HG02763 (cell line): ENCODE results near the gene WDR77.

ENCODE experiments used
- ATAC-seq: cut with Tn5 transposase; IDR thresholded peaks from one replicate; pipeline ENCODE4 v1.9.1; 2021; ENCODE audit warnings: mild to moderate bottlenecking, moderate library complexity; ENCODE audit not compliant: unreplicated experiment

The WDR77 gene

GRCh38 chr1:111470596-111470995, 21.5 kb upstream of the WDR77 start:
- ATAC-seq, result no peak

GRCh38 chr1:111469539-111469938, 20.5 kb upstream of the WDR77 start:
- no peak for ATAC-seq

DNA sequence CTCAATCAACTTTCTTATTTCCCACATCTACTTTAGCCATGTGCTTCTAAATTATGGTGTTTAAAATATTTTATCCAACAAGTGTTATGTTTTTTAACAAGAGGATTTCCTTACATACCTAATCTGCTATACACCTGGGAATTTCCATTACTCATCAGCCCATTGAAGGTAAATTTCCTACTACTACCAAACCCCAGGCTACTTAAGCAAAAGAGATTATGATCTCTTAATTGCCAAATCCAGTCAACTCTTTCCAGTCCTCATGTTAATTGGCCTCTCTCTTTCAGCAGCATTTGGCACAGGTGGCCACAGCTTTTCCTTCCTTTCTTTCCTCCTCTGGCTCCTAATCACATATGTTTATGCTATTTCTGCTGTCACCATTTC, 19.7 kb upstream of the WDR77 start:
- no peak for ATAC-seq

DNA sequence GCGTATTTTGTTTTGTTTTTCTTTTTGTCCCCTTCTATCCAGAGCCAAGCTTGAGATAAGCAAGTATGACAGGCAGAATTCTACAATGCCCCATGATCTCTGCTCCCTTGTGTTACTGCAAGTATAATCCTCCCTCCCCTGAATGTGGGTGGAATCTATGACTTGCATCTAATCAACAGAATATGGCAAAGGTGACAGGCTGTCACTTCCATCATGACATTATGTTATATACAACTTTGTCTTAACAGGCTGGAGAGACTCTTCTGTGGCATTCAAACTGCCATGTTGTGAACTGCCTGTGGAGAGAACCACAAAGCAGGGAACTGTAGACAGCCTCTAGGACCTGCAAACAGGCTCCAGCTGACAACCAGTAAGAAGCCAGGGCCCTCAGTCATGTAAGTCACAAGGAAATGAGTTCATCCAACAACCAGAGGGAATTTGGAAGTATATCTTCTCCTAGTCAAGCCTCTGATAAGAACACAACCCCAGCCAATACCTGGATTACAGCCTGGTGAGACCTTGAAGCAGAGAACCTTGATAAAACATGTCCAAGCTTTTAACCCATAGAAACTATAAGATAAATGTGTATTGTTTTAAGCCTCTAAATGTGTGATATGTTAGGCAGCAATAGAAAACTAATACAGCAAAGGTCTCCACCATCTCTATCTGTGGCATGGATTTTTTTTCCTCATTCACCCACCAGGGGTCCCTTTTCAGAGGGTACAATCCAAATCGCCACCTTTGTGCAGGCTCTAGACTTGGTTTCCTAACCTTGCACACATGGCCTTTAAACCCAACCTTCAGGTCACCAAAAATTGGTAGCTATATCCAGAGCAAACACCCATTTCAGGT, 19.0 kb upstream of the WDR77 start:
- ATAC-seq, result no peak

DNA sequence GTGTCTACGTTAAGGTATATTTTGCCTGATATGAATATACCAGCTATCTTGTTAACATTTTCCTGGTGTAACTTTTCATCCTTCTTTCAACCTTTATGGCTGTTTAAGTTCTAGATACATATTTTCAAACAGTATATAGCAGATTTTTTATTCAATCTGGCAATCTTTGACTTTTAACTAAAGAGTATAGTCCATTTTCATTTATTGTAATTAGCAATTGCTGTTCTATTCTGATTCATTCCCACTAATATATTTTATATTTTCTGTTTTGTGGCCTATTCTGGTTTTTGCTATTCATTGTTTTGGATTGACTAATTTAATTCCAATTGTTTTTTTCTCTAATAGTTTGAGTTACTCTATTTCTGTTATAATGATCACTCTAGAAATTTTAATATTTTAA, 17.4 kb upstream of the WDR77 start:
- no peak for ATAC-seq

DNA sequence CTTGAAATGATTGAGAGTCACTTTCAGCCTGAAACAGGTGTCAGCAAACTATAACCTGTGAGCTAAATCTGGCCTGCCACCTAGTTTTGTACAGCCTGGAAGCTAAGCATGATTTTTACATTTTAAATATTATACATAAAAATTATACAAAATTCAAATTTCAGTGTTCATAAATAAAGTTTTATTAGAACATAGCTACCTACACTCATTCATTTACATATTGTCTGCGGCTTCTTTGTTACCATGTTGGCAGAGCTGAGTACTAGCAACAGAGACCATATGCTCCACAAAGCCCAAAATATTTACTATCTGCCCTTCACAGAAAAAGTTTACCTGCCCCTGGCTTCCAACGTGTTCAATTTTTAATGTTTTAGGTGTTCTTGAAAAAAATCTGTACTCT, 16.7 kb upstream of the WDR77 start:
- no peak for ATAC-seq

DNA sequence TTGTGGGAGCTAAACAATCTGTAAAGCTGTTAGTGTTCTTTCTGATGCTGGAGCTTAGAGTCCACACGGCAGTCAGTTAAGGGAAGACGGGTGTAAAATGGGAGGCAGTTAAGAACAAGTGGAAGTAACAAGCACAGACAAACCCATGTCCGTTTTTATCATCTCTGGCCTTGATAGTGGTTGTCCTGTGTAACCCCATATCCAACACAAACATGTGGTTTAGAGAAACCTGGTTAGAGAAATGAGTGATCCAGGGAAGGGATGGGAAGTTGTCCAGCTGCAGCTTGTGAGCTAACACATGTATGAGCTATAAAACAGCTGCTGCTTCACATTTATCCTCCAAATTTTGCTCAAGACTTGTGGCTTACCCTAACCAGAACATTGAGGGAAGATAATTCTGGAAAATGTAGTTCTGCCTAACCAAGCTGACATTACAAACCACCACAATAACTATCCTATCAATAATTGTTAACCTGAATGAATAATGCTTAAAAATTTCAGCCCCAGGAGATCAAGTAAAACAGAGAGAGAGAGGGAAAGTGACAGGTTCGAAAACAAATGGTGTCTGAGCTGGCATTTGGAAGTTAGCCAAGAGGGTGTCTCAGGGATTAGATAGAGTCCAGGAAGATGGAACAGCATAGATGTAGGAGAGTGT, 14.1 kb upstream of the WDR77 start:
- no peak for ATAC-seq

DNA sequence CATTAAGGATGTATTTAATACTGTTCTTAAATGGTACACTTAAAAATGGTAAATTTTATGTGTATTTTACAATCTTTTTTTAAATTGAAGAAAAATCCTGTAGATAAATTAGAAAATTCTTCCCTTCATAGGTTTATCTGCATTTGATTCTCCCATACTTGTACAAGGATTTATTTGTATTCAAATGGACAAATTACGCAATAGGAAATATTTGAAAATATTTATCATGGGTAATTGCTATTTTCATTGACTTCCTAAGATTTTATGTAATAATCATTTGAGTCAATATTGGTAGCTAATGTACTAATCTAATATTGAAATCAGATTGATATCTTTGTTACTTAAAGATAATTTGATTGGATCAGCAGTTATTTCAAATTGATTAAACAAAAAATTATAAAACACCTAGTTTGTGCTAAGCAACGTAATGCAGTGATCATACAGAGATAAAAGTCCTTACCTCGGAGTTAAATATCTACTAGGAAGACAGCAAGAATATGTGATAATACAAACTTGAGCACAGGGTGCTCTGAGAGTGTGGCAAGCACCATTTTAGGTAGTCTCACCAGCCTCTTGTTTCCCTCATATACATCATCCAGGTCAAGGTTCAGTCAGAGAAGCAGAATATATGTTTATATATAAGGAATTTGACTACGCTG, 13.4 kb upstream of the WDR77 start:
- no peak for ATAC-seq

GRCh38 chr1:111461765-111462164, 12.7 kb upstream of the WDR77 start:
- ATAC-seq, result no peak

- ATAC-seq, result no peak
These were observed 6.6 kb upstream of the WDR77 start for GRCh38 chr1:111455642-111456031.

DNA sequence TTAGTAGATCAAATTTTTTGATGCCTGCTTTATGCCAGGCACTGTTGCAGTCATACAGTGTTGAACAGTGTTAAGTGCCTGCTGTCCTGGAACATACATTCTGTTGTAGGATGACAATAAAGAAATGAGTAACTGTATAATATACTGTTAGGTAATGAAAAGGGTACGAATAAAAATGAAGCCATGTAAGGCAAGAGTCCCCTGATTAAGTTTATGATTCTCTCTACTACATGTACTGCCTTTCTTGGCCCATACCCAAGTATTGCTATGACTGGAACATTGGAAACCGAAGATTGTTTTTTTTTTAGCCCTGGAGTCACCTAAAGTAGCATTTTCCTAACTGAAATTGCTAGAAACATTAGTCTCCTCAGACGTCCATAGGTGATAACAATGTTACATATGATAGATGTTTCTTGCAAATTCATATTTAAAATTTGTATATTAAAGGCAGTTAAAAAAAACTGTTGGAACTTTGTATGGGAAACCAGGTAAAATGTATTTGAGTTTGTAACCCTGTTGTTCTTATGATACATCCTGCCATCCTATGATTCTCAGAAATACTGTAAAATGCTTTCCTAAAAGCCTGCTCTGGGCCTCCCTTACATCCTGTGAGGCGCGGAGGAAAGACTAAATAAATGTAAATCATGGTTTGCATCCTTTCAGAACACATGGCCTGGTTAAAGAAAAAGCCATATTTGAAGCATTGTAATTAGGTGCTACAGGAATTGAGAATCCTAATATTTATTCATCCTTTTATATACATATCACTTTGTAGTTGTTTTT, 6.0 kb upstream of the WDR77 start:
- no peak for ATAC-seq

- no peak for ATAC-seq
These were observed 4.7 kb upstream of the WDR77 start for GRCh38 chr1:111453706-111454105.

- no peak for ATAC-seq
These were observed 3.5 kb upstream of the WDR77 start for GRCh38 chr1:111452581-111452980.

GRCh38 chr1:111450185-111450584, 1.1 kb upstream of the WDR77 start:
- ATAC-seq, result no peak

DNA sequence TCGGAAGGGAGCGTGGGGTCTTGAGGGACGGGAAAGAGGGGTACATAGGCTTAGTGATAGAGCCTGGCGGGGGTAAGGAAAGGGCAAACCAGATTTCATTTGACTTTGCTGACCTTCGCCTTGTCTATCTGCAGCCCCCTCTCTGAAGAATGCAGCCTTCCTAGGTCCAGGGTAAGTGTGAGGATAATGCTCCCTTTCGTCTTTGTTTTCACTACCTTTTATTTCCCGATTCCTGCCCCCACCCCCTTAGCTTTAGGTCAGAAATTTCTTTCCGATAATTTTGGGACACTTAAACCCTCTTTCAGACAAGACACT, 604 bp upstream of the WDR77 start:
- no peak for ATAC-seq

GRCh38 chr1:111448482-111448917, 556 bp downstream of the WDR77 start:
- ATAC-seq, result peak; percentile 6

DNA sequence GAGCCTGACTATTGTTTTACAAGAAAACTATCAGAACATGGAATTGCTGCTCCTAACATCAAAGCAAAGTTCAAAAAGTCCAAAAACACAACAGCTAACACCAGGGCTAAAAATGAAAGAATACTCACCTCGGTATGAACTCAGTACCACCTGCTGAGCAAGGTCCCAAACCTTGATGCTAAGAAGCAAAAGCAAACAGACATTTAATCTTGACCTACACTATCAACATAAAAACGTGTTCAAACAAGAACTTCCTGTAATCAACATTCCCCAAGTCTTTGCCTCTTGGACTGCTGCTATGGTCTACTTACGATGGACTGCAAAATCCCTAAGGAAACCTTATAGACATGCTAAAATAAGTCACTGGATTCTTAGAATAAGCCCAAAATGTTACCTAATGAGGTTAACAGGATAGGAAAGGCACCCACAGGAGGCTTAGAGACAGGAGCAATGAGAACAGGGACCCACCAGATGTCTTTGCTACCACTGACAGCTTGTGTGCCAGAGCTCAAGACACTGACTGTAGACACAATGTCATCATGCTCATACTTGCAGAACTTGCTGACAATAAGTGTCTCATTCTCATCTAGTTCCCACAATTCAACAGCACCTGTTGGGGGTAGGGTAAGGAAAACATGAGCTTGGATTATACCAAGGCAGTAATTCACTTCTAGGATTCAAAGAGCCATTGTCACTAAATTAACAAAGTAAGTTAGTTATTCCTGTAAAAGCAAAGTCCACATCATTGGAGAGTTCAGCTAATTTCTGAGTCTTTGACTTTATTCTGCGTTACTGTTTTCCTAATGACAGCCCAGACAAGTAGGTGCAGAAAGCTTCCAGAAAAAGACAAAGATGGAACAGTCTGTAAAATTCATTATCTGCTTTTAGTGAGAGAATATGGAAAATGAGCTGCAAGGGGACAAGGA, 1.8 kb downstream of the WDR77 start:
- ATAC-seq, result no peak

- ATAC-seq, result no peak
These were observed 2.5 kb downstream of the WDR77 start for GRCh38 chr1:111446546-111446945.

DNA sequence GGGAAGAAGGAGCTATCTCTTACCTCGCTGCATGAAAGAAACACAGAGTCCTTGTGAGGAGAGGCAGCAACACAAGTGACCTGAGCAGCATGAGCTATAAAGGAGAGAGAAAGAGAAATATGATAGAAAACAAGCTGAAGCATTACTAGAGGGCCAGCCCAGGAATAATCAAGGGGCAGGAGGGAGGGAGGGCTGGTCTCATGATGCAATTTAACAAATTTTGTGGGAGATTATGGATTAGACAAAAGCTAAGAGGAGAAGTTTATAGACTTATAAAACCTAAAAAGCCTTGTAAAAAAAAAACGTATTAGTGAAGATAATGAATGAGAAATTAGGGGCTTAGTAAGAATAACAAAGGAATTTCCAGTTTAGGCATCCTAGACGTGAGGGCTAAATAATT, 5.0 kb downstream of the WDR77 start:
- ATAC-seq, result no peak

- no peak for ATAC-seq
These were observed 6.6 kb downstream of the WDR77 start for GRCh38 chr1:111442457-111442856.
